H9 (cell line): ENCODE results near the gene CACNA1D. TPM values are rescaled to one million over a fixed set of nuclear protein-coding genes. Genes with fewer than 3 reads are reported as not detected.

ENCODE experiments used
- DNase-seq: peaks from one replicate; pipeline ENCODE4 v3.0.0-alpha.2; 2017
- H2AFZ ChIP-seq: one replicate; pipeline ENCODE4 v1.6.1; 2013; ENCODE audit warnings: mild to moderate bottlenecking, low read length, control low read depth, moderate library complexity
- H2AK5ac ChIP-seq: 2 replicates; pipeline ENCODE4 v1.6.1; 2013; ENCODE audit warnings: low read length, control low read depth, mixed read lengths; ENCODE audit not compliant: insufficient read length
- H2BK120ac ChIP-seq: one replicate; pipeline ENCODE4 v1.6.1; 2013; ENCODE audit warnings: low read depth, mild to moderate bottlenecking, low read length, control low read depth, inconsistent platforms; ENCODE audit not compliant: poor library complexity, severe bottlenecking
- H2BK12ac ChIP-seq: 2 replicates; pipeline ENCODE4 v1.6.1; 2013; ENCODE audit warnings: low read length, control low read depth, mixed read lengths, low read depth; ENCODE audit not compliant: insufficient read length
- H2BK15ac ChIP-seq: 2 replicates; pipeline ENCODE4 v1.6.1; 2013; ENCODE audit warnings: low read depth, low read length, control low read depth
- H2BK20ac ChIP-seq: one replicate; pipeline ENCODE4 v1.6.1; 2013; ENCODE audit warnings: low read depth, mild to moderate bottlenecking, low read length, control low read depth, inconsistent platforms; ENCODE audit not compliant: poor library complexity, severe bottlenecking
- H2BK5ac ChIP-seq: 2 replicates; pipeline ENCODE4 v1.6.1; 2013; ENCODE audit warnings: low read length, control low read depth, mixed read lengths; ENCODE audit not compliant: insufficient read length
- H3K14ac ChIP-seq: 2 replicates; pipeline ENCODE4 v1.6.1; 2013; ENCODE audit warnings: low read length, control low read depth; ENCODE audit not compliant: insufficient read depth
- H3K18ac ChIP-seq: 2 replicates; pipeline ENCODE4 v1.6.1; 2013; ENCODE audit warnings: low read depth, mild to moderate bottlenecking, mixed read lengths, low read length, control low read depth; ENCODE audit not compliant: insufficient read length
- H3K23ac ChIP-seq: 2 replicates; pipeline ENCODE4 v1.6.1; 2013; ENCODE audit warnings: low read length, control low read depth, mixed read lengths, low read depth; ENCODE audit not compliant: insufficient read length
- H3K23me2 ChIP-seq: 2 replicates; pipeline ENCODE4 v1.6.1; 2013; ENCODE audit warnings: low read depth, mild to moderate bottlenecking, mixed read lengths, low read length, control low read depth; ENCODE audit not compliant: insufficient read length, poor library complexity, severe bottlenecking
- H3K27ac ChIP-seq: 2 replicates; pipeline ENCODE4 v1.5.1; 2013; ENCODE audit warnings: low read length, control low read depth, mixed read lengths, low read depth; ENCODE audit not compliant: insufficient read length
- H3K27me3 ChIP-seq: 2 replicates; pipeline ENCODE4 v1.6.1; 2013; ENCODE audit warnings: low read length, control low read depth, inconsistent platforms; ENCODE audit not compliant: insufficient read depth
- H3K4ac ChIP-seq: 2 replicates; pipeline ENCODE4 v1.6.1; 2013; ENCODE audit warnings: low read depth, mild to moderate bottlenecking, control low read depth, inconsistent platforms, low read length, moderate library complexity
- H3K4me1 ChIP-seq: 2 replicates; pipeline ENCODE4 v1.6.1; 2013; ENCODE audit warnings: low read length, control low read depth, inconsistent platforms; ENCODE audit not compliant: insufficient read depth
- H3K4me2 ChIP-seq: 2 replicates; pipeline ENCODE4 v1.6.1; 2013; ENCODE audit warnings: low read length, control low read depth, mixed read lengths; ENCODE audit not compliant: insufficient read length, insufficient read depth
- H3K56ac ChIP-seq: 2 replicates; pipeline ENCODE4 v1.6.1; 2013; ENCODE audit warnings: low read depth, mild to moderate bottlenecking, mixed read lengths, low read length, control low read depth; ENCODE audit not compliant: insufficient read length
- H3K79me1 ChIP-seq: 2 replicates; pipeline ENCODE4 v1.6.1; 2013; ENCODE audit warnings: low read depth, mild to moderate bottlenecking, moderate library complexity, low read length, control low read depth, inconsistent platforms; ENCODE audit not compliant: insufficient read depth, poor library complexity, severe bottlenecking
- H3K79me2 ChIP-seq: 2 replicates; pipeline ENCODE4 v1.6.1; 2013; ENCODE audit warnings: low read length, control low read depth, inconsistent platforms; ENCODE audit not compliant: insufficient read depth
- H3K9ac ChIP-seq: 2 replicates; pipeline ENCODE4 v1.6.1; 2013; ENCODE audit warnings: low read length, control low read depth, mixed read lengths; ENCODE audit not compliant: insufficient read length; ENCODE audit errors: extremely low read depth
- H3K9me3 ChIP-seq: one replicate; pipeline ENCODE4 v1.6.1; 2013; ENCODE audit warnings: low read depth, low read length, inconsistent platforms; ENCODE audit not compliant: control insufficient read depth
- H3T11ph ChIP-seq: one replicate; pipeline ENCODE4 v1.6.1; 2013; ENCODE audit warnings: mild to moderate bottlenecking, low read length, control low read depth, inconsistent platforms
- H4K20me1 ChIP-seq: one replicate; pipeline ENCODE4 v1.6.1; 2013; ENCODE audit not compliant: control insufficient read depth, insufficient read length, insufficient read depth
- H4K5ac ChIP-seq: 2 replicates; pipeline ENCODE4 v1.6.1; 2013; ENCODE audit warnings: low read depth, mild to moderate bottlenecking, mixed read lengths, low read length, control low read depth; ENCODE audit not compliant: insufficient read length
- H4K8ac ChIP-seq: replicated peaks from 2 replicates; pipeline ENCODE4 v1.6.1; 2013; ENCODE audit warnings: low read length, control low read depth, mixed read lengths, low read depth; ENCODE audit not compliant: insufficient read length
- H4K91ac ChIP-seq: 2 replicates; pipeline ENCODE4 v1.6.1; 2013; ENCODE audit warnings: low read depth, mild to moderate bottlenecking, moderate library complexity, mixed read lengths, low read length, control low read depth; ENCODE audit not compliant: insufficient read length
- H3K27ac Mint-ChIP-seq, 3 experiments: 2 replicates in 2 of 3; 3 replicates in 1 of 3; pipeline ENCODE4 v1.8.0; 2020 to 2021; ENCODE audit warnings: mixed read lengths in 3 of 3, mild to moderate bottlenecking in 1 of 3, moderate library complexity in 1 of 3
- H3K27me3 Mint-ChIP-seq: 2 replicates; pipeline ENCODE4 v1.8.0; 2021; ENCODE audit warnings: low read depth, mild to moderate bottlenecking, moderate library complexity, mixed read lengths
- H3K36me3 Mint-ChIP-seq, 3 experiments: 2 replicates in 2 of 3; 3 replicates in 1 of 3; pipeline ENCODE4 v1.8.0; 2020 to 2021; ENCODE audit warnings: low read depth in 3 of 3, mixed read lengths in 3 of 3; ENCODE audit not compliant: insufficient read depth in 1 of 3
- H3K4me1 Mint-ChIP-seq, 2 experiments: 2 replicates each; pipeline ENCODE4 v1.8.0; 2020; ENCODE audit warnings: mixed read lengths in 2 of 2
- H3K4me3 Mint-ChIP-seq, 2 experiments: 2 replicates in 1 of 2; 3 replicates in 1 of 2; pipeline ENCODE4 v1.8.0; 2020 to 2021; ENCODE audit warnings: mild to moderate bottlenecking in 2 of 2, mixed read lengths in 2 of 2, moderate library complexity in 1 of 2
- H3K9me3 Mint-ChIP-seq, 2 experiments: 2 replicates in 1 of 2; 3 replicates in 1 of 2; pipeline ENCODE4 v1.8.0; 2020; ENCODE audit warnings: mild to moderate bottlenecking in 2 of 2, mixed read lengths in 2 of 2, moderate library complexity in 1 of 2
- WGBS: extraction: QIAGEN DNeasy Blood & Tissue Kit; methylation state at CpG from one replicate; pipeline ENCODE4 v1.1.7; 2013; ENCODE audit warnings: missing lambda C conversion rate, low lambda C conversion rate, mixed read lengths; ENCODE audit not compliant: insufficient read length; ENCODE audit errors: extremely low coverage; 5-methylcytosine and 5-hydroxymethylcytosine counted together
- total RNA-seq: library from RNA; stranded (reverse); gene quantifications from 2 replicates; pipeline ENCODE4 v1.2.1, GENCODE V29; 2021
- TF ChIP-seq, protein P1 (sequence below): fragments of 200-600 bp; sonication (generic); conservative IDR thresholded peaks from 3 replicates; pipeline ENCODE4 v1.8.0; 2021; ENCODE audit warnings: antibody characterized with exemption, mild to moderate bottlenecking

The CACNA1D gene
- total RNA-seq, 1 experiment from 2014 or later: 3.5 TPM

DNA sequence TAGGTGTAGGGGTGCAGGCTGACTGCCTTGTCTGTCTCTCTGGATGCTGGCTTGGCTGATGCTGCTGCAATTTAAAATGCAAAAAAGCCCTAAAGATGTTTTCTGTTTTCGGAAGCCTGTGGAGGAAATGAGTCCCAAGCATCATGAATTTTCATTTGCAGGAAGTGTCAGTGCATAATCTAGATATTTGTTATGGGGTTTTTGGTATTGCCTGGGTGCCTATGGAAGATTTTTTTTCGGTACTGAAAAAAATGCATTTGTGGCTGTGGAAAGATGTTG, 1.9 kb downstream of the CACNA1D start:
- H4K91ac ChIP-seq: no peak overlapping the region
- peaks cover 15% of the 10 kb centered on the region for H3K27me3 ChIP-seq
- no peaks in the 10 kb centered on the region for H3K79me2 ChIP-seq
- no peaks in the 10 kb centered on the region for H3K4me1 ChIP-seq
- H2BK20ac ChIP-seq: no peak overlapping the region
- H2BK120ac ChIP-seq: no peak overlapping the region
- no peak overlapping the region for H3K56ac ChIP-seq
- no peak overlapping the region for H3K9ac ChIP-seq
- no peaks in the 10 kb centered on the region for H4K20me1 ChIP-seq
- peaks cover 12 to 16% of the 10 kb centered on the region in 2 experiments for H3K4me1 Mint-ChIP-seq
- H4K8ac ChIP-seq: no peak overlapping the region
- no peaks in the 10 kb centered on the region for H3K9me3 Mint-ChIP-seq
- H3K18ac ChIP-seq: no peak overlapping the region
- TF ChIP-seq, protein P1, sequence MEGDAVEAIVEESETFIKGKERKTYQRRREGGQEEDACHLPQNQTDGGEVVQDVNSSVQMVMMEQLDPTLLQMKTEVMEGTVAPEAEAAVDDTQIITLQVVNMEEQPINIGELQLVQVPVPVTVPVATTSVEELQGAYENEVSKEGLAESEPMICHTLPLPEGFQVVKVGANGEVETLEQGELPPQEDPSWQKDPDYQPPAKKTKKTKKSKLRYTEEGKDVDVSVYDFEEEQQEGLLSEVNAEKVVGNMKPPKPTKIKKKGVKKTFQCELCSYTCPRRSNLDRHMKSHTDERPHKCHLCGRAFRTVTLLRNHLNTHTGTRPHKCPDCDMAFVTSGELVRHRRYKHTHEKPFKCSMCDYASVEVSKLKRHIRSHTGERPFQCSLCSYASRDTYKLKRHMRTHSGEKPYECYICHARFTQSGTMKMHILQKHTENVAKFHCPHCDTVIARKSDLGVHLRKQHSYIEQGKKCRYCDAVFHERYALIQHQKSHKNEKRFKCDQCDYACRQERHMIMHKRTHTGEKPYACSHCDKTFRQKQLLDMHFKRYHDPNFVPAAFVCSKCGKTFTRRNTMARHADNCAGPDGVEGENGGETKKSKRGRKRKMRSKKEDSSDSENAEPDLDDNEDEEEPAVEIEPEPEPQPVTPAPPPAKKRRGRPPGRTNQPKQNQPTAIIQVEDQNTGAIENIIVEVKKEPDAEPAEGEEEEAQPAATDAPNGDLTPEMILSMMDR: no peak
- H2BK15ac ChIP-seq: no peak overlapping the region
- H3K23me2 ChIP-seq: peaks cover 12% of the 10 kb centered on the region
- H3K4me3 Mint-ChIP-seq: peak overlapping the region; percentile 61 to 87; a peak in 4 of 5 replicates
- peak overlapping the region; percentile 56 for H3K4me2 ChIP-seq
- H3K36me3 Mint-ChIP-seq: no peaks in the 10 kb centered on the region
- no peak overlapping the region for H3K14ac ChIP-seq
- peaks cover 66% of the 10 kb centered on the region for H3K27me3 Mint-ChIP-seq
- no peak overlapping the region for H4K5ac ChIP-seq
- no peak overlapping the region for H2AK5ac ChIP-seq
- no peaks in the 10 kb centered on the region for H3K79me1 ChIP-seq
- no peak overlapping the region for H2BK12ac ChIP-seq
- no peak overlapping the region for H3K27ac ChIP-seq
- no peak for DNase-seq
- H2AFZ ChIP-seq: no peak overlapping the region
- no peak overlapping the region for H3K4ac ChIP-seq
- no peak overlapping the region for H3K23ac ChIP-seq
- H3T11ph ChIP-seq: no peak overlapping the region
- H3K27ac Mint-ChIP-seq: no peak overlapping the region
- H2BK5ac ChIP-seq: no peak overlapping the region
- no CpG with 5 or more reads among the region's 2 CpGs for WGBS
- no peaks in the 10 kb centered on the region for H3K9me3 ChIP-seq
